Liver (tissue), 9 donors: ENCODE data around the gene TLK2. TPM values are rescaled to one million over a fixed set of nuclear protein-coding genes. Genes with fewer than 3 reads are reported as not detected.

Source experiments
- DNase-seq: peaks from one replicate; pipeline ENCODE4 v3.0.0-alpha.2; 2017; ENCODE audit warnings: low spot score
- H3K27ac ChIP-seq, 2 donors: one replicate each; pipeline ENCODE4 v1.7.0; 2013; ENCODE audit warnings: inconsistent platforms in 2 of 2, low read length in 2 of 2, control low read depth in 1 of 2, low read depth in 1 of 2, mild to moderate bottlenecking in 1 of 2
- H3K27me3 ChIP-seq, 4 donors: one replicate each; pipeline versions ENCODE4 v1.6.1 to v1.7.0; 2013; ENCODE audit warnings: low read length in 3 of 4, inconsistent platforms in 1 of 4, mild to moderate bottlenecking in 1 of 4, moderate library complexity in 1 of 4; ENCODE audit not compliant: control insufficient read depth in 4 of 4, insufficient read depth in 4 of 4
- H3K36me3 ChIP-seq, 4 donors: one replicate each; pipeline versions ENCODE4 v1.6.1 to v1.7.0; 2013; ENCODE audit warnings: low read length in 3 of 4, mild to moderate bottlenecking in 3 of 4, low read depth in 1 of 4, moderate library complexity in 1 of 4; ENCODE audit not compliant: control insufficient read depth in 4 of 4, insufficient read depth in 3 of 4
- H3K4me1 ChIP-seq, 4 donors: one replicate each; pipeline versions ENCODE4 v1.6.1 to v1.7.0; 2013; ENCODE audit warnings: low read length in 3 of 4, mild to moderate bottlenecking in 3 of 4, moderate library complexity in 1 of 4; ENCODE audit not compliant: control insufficient read depth in 4 of 4, insufficient read depth in 4 of 4
- H3K4me3 ChIP-seq, 3 donors: one replicate each; pipeline versions ENCODE4 v1.6.1 to v1.7.0; 2013; ENCODE audit warnings: low read length in 3 of 3, control low read depth in 1 of 3, low read depth in 1 of 3, mild to moderate bottlenecking in 1 of 3
- H3K9ac ChIP-seq, 2 donors: one replicate each; pipeline ENCODE4 v1.7.0; 2013; ENCODE audit warnings: low read length in 2 of 2, mild to moderate bottlenecking in 2 of 2, moderate library complexity in 2 of 2, control low read depth in 1 of 2, low read depth in 1 of 2
- H3K9me3 ChIP-seq, 4 donors: one replicate each; pipeline versions ENCODE4 v1.6.1 to v1.7.0; 2013; ENCODE audit warnings: low read length in 3 of 4; ENCODE audit not compliant: control insufficient read depth in 4 of 4
- CTCF ChIP-seq: fragments of 150-350 bp; IDR thresholded peaks from 2 replicates; pipeline ENCODE4 v1.5.1; 2017; ENCODE audit warnings: improper control_type of control experiment, low read depth, low read length; ENCODE audit not compliant: missing input control
- EGR1 ChIP-seq, 2 donors: IDR thresholded peaks; 2 replicates each; pipeline ENCODE4 v1.6.1; 2016 to 2018; ENCODE audit warnings: antibody characterized with exemption in 2 of 2, low read depth in 2 of 2
- FOXA1 ChIP-seq: IDR thresholded peaks from 2 replicates; pipeline ENCODE4 v1.6.1; 2016; ENCODE audit warnings: antibody characterized with exemption
- HNF4G ChIP-seq: IDR thresholded peaks from 2 replicates; pipeline ENCODE4 v1.6.1; 2016; ENCODE audit warnings: antibody characterized with exemption
- JUND ChIP-seq, 2 donors: IDR thresholded peaks; 2 replicates each; pipeline ENCODE4 v1.6.1; 2016; ENCODE audit warnings: antibody characterized with exemption in 2 of 2
- RAD21 ChIP-seq, 2 donors: IDR thresholded peaks; 2 replicates each; pipeline ENCODE4 v1.6.1; 2016; ENCODE audit warnings: antibody characterized with exemption in 2 of 2, mild to moderate bottlenecking in 2 of 2
- RXRA ChIP-seq, 2 donors: IDR thresholded peaks; 2 replicates each; pipeline ENCODE4 v1.6.1; 2017 to 2018; ENCODE audit warnings: antibody characterized with exemption in 2 of 2, mild to moderate bottlenecking in 1 of 2
- SP1 ChIP-seq: IDR thresholded peaks from 2 replicates; pipeline ENCODE4 v1.6.1; 2018; ENCODE audit warnings: antibody characterized with exemption, mild to moderate bottlenecking
- TAF1 ChIP-seq: conservative IDR thresholded peaks from 2 replicates; pipeline ENCODE4 v1.6.1; 2016; ENCODE audit warnings: antibody characterized with exemption, mild to moderate bottlenecking
- YY1 ChIP-seq: IDR thresholded peaks from 2 replicates; pipeline ENCODE4 v1.6.1; 2016; ENCODE audit warnings: antibody characterized with exemption, mild to moderate bottlenecking
- ZBTB33 ChIP-seq: IDR thresholded peaks from 2 replicates; pipeline ENCODE4 v1.6.1; 2016; ENCODE audit warnings: antibody characterized with exemption
- WGBS: extraction: QIAGEN DNeasy Blood & Tissue Kit; methylation state at CpG from one replicate; pipeline ENCODE4 v1.1.7; 2013; 5-methylcytosine and 5-hydroxymethylcytosine counted together
- polyA plus RNA-seq, 2 donors: library from polyadenylated mRNA; stranded (reverse) in 1 of 2; unstranded in 1 of 2; fragments of 200-250 nt in 1 of 2; fragments of >200 nt in 1 of 2; fragmentation: Nextera tagmentation in 1 of 2; extraction: Ambion mirVana in 1 of 2; gene quantifications; one replicate each; pipeline versions ENCODE4 v1.2.1 to v1.2.3, GENCODE V29; 2013 to 2015
- total RNA-seq, 2 donors: library from RNA; depleted of rRNA; stranded (reverse); fragments of >200 nt; gene quantifications; one replicate each; pipeline ENCODE4 v1.2.3, GENCODE V29; 2014
- TF ChIP-seq, protein P1 (sequence below): IDR thresholded peaks from 2 replicates; pipeline ENCODE4 v1.6.1; 2016; ENCODE audit warnings: antibody characterized with exemption, mild to moderate bottlenecking
- TF ChIP-seq, protein P2 (sequence below): IDR thresholded peaks from 2 replicates; pipeline ENCODE4 v1.6.1; 2016; ENCODE audit warnings: antibody characterized with exemption
- donor health status: healthy.
- donor health status: healthy.
- donor health status: healthy.
- donor health status: healthy.
- donor health status: healthy.

Gene TLK2
- total and polyA plus RNA-seq, 4 donors = 4.2 to 25.8 (median 14.8) TPM

GRCh38 chr17:62595484-62595883 lies 116.9 kb downstream of the TLK2 start:
- H3K36me3 ChIP-seq = peaks cover 0 to 21% (median 6%) of the 10 kb centered on the region in 4 donors
- 99% methylated on average over 5 of the region's 5 CpGs for WGBS

More at GRCh38 chr17:62595484-62595883, 116.9 kb downstream of the TLK2 start:
- no peak for TF ChIP-seq RXRA (IDR thresholded peaks at IDR 0.05)
- TF ChIP-seq SP1 = no peak
- TF ChIP-seq, protein P1, sequence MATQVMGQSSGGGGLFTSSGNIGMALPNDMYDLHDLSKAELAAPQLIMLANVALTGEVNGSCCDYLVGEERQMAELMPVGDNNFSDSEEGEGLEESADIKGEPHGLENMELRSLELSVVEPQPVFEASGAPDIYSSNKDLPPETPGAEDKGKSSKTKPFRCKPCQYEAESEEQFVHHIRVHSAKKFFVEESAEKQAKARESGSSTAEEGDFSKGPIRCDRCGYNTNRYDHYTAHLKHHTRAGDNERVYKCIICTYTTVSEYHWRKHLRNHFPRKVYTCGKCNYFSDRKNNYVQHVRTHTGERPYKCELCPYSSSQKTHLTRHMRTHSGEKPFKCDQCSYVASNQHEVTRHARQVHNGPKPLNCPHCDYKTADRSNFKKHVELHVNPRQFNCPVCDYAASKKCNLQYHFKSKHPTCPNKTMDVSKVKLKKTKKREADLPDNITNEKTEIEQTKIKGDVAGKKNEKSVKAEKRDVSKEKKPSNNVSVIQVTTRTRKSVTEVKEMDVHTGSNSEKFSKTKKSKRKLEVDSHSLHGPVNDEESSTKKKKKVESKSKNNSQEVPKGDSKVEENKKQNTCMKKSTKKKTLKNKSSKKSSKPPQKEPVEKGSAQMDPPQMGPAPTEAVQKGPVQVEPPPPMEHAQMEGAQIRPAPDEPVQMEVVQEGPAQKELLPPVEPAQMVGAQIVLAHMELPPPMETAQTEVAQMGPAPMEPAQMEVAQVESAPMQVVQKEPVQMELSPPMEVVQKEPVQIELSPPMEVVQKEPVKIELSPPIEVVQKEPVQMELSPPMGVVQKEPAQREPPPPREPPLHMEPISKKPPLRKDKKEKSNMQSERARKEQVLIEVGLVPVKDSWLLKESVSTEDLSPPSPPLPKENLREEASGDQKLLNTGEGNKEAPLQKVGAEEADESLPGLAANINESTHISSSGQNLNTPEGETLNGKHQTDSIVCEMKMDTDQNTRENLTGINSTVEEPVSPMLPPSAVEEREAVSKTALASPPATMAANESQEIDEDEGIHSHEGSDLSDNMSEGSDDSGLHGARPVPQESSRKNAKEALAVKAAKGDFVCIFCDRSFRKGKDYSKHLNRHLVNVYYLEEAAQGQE = no peak
- TF ChIP-seq TAF1 = no peak
- TF ChIP-seq JUND (IDR thresholded peaks at IDR 0.05) = no peak
- no peak for TF ChIP-seq RAD21 (IDR thresholded peaks at IDR 0.05)
- no peak for TF ChIP-seq FOXA1
- no peak for TF ChIP-seq YY1
- TF ChIP-seq, protein P2, sequence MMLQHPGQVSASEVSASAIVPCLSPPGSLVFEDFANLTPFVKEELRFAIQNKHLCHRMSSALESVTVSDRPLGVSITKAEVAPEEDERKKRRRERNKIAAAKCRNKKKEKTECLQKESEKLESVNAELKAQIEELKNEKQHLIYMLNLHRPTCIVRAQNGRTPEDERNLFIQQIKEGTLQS = no peak
- no peak for TF ChIP-seq CTCF
- no peak for TF ChIP-seq ZBTB33
- TF ChIP-seq EGR1 (IDR thresholded peaks at IDR 0.05; ENCODE audit: low read depth in 2 of 2) = no peak
- TF ChIP-seq HNF4G = no peak
- Histone ChIP-seq H3K9ac (no peak overlapping the region), H3K4me3 (no peak overlapping the region), H3K27me3 (no peaks in the 10 kb centered on the region), H3K9me3 (no peaks in the 10 kb centered on the region), H3K4me1 (peaks cover 1 to 25% (median 7%) of the 10 kb centered on the region in 4 donors), H3K27ac (no peak overlapping the region)
- DNase-seq = no peak
